ACHN (cell line): ENCODE data around the gene RPS3.
"Not testable (repeated sequence)": the region's sequence is repeated elsewhere in the genome, so short reads cannot be mapped to it uniquely, and the experiment has no call there.

Source experiments
- DNase-seq: peaks from one replicate; pipeline ENCODE4 v3.0.0-alpha.2; 2015
- in situ Hi-C: cut with HindIII; loops from 2 replicates; pipeline ENCODE4 v1.10.0; 2017; ENCODE audit warnings: low sequenced_read_pairs, low pct_ligation_motif_present, low pct_unique_long_range_greater_than_20kb

The RPS3 gene

GRCh38 chr11:75399344-75400145 is at the start of gene RPS3:
Gene RPS3, plus strand, starts transcription at chr11:75399518. Its CDS starts 30 bp downstream, at chr11:75399548.
- peak; percentile 88 for DNase-seq

GRCh38 chr11:75349521-75350116 is 49.7 kb upstream of the RPS3 start:
- in situ Hi-C loops, result no loop called here
- no peak for DNase-seq

More at GRCh38 chr11:75399344-75400145, at the start of gene RPS3:
- in situ Hi-C loops, result no loop called here

GRCh38 chr11:75350122-75350742 is 49.1 kb upstream of the RPS3 start:
- in situ Hi-C loops, result no loop called here
- DNase-seq, result no peak

- DNase-seq, result no peak
- in situ Hi-C loops, result no loop called here
Measured at GRCh38 chr11:75350743-75351540, 48.4 kb upstream of the RPS3 start.

GRCh38 chr11:75351541-75351790 is 47.9 kb upstream of the RPS3 start, which contains the start of gene ARRB1:
Gene ARRB1, minus strand, starts transcription at chr11:75351661. Its CDS starts 54 bp downstream, at chr11:75351607.
- no peak for DNase-seq
- in situ Hi-C loops, result no loop called here

- in situ Hi-C loops, result no loop called here
- DNase-seq, result no peak
Measured at GRCh38 chr11:75351791-75352587, 47.3 kb upstream of the RPS3 start.

- no peak for DNase-seq
- in situ Hi-C loops, result no loop called here
Measured at GRCh38 chr11:75352588-75353206, 46.6 kb upstream of the RPS3 start.

GRCh38 chr11:75355051-75355450 is 44.3 kb upstream of the RPS3 start:
- in situ Hi-C loops, result no loop called here
- no peak for DNase-seq

- no peak for DNase-seq
- in situ Hi-C loops, result no loop called here
Measured at GRCh38 chr11:75356613-75357012, 42.7 kb upstream of the RPS3 start.

- in situ Hi-C loops, result not testable (repeated sequence)
Measured at GRCh38 chr11:75362285-75362684, 37.0 kb upstream of the RPS3 start.

GRCh38 chr11:75365711-75366181 is 33.6 kb upstream of the RPS3 start:
- in situ Hi-C loops, result no loop called here
- DNase-seq, result no peak

More at GRCh38 chr11:75362285-75362684, 37.0 kb upstream of the RPS3 start:
- DNase-seq, result not testable (repeated sequence)

GRCh38 chr11:75366826-75367225 is 32.5 kb upstream of the RPS3 start:
- in situ Hi-C loops, DNase-seq: not testable (repeated sequence)

GRCh38 chr11:75369560-75370255 is 29.6 kb upstream of the RPS3 start:
- in situ Hi-C loops, result no loop called here
- no peak for DNase-seq

GRCh38 chr11:75371949-75372876 is 27.1 kb upstream of the RPS3 start:
- no peak for DNase-seq
- in situ Hi-C loops, result no loop called here

- in situ Hi-C loops, result no loop called here
- no peak for DNase-seq
Measured at GRCh38 chr11:75373201-75373600, 26.1 kb upstream of the RPS3 start.

GRCh38 chr11:75374646-75375045 is 24.7 kb upstream of the RPS3 start:
- DNase-seq, result no peak
- in situ Hi-C loops, result no loop called here
